Measurements from ENCODE around the gene WDR48.

Gene WDR48

DNA sequence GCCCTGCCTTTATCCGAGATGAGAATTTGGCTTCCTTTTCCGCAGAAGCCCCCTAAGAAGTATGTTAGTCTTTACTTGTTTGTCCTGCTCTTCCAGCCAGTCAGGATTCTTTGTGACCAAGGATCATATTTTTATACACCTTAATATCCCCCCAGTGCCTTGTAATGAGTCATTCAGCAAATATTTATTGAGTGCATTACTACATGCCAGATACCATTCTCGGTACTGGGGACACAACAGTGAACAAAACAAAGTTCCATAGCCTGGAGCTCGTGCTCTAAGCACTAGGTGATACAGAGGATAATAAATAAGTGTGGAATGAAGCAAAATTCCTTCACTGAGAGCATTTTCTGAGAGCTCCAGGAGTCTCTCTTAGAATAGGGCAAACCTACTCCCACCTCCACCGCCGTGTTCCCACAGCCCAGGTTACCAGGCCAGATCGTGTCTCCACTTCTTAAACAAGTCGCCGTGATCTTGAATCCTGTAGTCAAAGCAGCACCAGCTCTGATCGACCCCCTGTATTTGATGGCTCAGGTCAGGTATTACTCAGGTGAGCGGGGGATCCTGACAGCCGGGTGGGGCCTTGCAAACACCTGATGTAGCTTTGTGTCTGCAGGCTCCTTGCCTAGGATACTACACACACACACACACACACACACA lies 74.2 kb downstream of the WDR48 start:
- FAIRE-seq: no peak

DNA sequence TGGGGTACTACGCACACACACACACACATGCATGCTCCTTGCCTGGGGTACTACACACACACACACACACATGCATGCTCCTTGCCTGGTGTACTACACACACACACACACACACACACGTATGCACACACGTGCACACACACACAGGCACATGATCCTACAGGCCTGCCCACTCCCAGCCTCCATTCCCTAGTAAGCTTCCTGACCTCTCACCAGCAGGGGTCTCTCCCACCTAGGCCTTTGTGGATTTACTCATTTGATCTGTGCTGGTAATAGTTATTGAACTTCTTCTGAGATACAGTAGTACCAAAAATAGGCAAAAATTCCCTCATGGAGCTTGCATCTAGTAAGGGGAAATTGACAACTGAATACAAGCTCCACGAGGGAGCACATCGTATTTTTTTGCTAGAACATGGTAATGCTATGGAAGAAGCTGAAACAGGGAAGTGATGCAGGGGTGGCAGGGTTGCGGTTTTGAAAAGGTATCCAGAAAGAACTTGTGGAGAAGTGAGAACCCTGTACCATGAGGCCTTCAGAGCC lies 74.8 kb downstream of the WDR48 start:
- no peak for FAIRE-seq

DNA sequence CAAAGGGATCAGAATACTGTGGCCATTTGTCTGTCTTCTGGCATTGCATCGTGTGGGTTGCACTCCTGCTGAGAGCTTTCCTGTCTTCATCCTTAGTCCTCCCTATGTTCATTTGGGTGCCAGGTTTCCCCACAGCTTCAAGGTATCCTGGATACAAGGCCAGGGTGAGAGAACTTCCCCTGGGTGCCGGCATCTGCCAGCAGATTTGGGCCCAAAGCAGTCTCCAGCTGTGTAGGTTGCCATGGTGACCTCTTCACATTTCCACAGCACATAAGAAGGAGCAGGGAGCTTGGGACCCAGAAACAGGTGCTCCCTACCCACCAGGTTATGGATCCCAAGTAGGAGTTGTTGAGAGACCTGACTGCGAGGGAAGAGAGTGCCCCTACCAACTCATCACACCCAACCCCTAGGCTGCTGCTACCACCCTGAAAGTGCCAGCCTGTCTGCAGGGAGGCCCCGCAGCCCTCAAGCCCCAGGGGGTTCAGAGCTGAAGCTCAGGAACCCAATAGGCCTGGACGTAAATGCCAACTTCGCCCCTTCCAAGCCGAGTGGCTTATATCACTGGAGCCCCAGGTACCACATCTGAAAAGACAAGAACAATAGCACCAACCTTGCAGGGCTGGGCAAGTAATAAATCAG lies 75.6 kb downstream of the WDR48 start:
- no peak for FAIRE-seq

DNA sequence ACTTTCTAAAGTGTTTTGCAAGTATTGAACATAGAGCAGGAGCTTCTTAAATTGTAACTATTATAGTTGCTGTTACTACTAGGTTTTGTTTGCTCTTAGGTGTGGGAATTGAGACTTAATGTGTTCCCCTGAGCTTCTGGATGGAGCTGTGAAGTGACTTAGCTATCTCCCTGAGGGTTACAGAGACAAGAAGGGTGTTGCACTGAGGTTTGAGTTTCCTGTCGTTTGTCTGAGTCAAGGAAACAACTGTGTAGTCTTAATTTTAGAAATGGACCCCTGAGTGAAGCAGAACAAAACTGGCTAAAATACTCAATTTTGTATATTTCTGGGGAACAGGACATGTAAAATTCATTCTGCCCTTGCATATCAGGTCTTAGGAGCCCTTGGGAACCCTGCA lies 76.1 kb downstream of the WDR48 start:
- no peak for FAIRE-seq

DNA sequence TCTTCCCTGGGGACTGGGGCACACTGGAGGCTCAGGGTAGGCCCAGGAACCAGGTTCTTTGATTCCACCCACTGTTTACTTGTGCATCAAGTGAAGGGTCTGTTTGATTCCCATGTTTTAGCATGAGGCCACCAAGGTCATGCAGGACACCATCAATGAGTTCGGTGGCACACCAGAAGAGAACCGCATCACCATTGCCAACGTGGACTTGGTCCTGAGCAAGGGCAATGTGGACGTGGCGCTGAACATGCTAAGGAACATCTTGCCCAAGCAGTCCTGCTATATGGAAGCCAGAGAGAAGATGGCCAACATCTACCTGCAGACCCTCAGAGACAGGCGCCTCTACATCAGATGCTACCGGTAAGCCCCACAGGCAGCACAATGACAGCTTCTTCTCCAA lies 77.1 kb downstream of the WDR48 start:
- FAIRE-seq: no peak

DNA sequence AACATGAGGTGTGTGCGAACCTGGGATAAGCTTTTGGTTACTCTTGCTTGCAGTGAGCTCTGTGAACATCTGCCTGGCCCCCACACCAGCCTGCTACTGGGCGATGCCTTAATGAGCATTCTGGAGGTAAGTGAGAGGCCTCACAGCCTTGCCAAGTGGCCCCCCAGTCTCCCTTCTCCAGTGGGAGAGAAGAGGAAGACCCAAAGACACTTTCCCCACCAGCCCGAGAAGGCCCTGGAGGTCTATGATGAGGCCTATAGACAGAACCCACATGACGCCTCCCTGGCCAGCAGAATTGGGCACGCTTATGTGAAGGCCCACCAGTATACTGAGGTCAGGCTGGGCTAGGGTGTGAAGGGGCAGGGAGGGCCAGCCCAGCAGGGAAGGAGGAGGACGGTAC lies 78.2 kb downstream of the WDR48 start:
- FAIRE-seq: no peak

DNA sequence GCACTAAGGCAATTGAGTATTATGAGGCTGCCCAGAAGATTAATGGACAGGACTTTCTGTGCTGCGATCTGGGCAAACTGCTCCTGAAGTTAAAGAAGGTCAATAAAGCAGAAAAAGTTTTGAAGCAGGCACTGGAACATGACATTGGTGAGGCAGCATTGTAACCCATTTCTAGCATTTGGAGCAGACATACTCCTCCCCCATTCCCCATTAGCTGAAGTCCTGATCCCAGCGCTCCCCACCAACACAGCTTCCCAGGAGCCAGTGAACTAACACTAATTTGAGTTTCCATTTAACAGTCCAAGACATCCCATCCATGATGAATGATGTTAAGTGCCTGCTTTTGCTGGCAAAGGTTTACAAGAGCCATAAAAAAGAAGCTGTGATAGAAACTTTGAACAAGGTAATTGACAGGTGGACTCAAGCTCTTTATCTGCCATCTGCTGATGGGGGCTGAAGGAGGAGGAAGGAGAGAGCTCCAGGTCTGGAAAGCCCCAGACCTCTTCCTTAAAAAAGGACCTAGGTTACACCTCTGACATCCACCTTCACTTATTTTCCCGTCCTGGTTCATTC lies 79.0 kb downstream of the WDR48 start:
- no peak for FAIRE-seq

DNA sequence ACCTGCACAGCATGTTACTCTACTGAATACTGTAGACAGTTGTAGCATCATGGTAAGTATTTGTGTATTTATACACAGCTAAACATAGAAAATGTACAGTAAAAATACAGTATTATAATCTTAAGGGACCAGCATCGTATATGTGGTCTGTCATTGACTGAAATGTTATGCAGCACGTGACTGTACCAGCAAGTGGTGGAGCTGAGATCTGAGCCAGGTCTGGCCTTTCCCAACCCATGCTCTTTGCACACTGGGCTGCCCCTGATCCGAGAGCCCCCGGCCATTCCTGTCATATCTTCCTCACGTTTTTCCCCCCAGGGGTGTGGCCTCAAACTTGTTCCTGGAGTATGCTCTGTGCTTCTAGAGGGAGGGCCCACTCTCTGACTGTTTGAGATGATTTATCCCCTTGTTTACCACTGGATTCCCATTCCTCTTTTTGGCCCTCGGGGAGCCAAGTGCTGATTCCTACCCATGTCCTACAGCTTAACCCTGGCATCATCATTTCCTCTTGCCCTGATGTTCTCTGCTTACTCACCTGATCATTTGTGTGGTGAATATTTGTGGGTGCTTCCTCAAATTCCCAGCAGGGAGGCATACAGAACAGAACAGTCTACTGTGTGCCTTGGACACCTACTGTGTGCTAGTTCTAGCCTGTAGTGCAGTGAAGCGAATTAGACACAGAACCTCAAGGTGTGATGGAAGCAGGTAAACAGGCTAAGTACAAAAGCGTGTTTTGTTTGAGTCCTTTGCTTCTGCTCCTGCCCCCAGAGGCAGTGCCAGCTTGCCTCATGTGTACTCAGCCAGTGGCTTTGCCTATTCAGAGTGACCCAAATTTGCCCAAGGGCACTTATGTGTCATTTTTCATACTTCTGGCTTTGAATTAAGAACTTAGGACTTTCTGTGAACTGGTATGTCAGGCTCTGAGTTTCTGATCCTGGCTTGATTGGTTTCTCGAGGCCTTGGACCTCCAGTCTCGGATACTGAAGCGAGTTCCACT lies 80.6 kb downstream of the WDR48 start:
- FAIRE-seq: no peak

DNA sequence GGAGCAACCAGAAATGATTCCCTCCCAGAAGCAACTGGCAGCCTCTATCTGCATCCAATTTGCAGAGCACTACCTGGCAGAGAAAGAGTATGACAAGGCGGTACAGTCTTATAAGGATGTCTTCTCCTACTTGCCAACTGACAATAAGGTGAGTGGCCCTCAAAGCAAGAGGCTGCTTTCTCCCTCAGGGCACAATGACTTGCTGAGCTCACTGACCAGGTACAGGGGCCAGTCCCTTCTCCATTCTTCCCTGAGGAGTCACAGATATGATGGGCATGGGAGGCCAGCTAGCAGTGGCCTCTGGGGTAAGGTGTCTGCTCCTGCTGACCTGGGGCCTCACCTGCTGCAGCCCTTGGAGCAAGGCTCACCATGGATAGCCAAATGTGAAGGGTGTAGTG lies 81.3 kb downstream of the WDR48 start:
- FAIRE-seq: no peak

DNA sequence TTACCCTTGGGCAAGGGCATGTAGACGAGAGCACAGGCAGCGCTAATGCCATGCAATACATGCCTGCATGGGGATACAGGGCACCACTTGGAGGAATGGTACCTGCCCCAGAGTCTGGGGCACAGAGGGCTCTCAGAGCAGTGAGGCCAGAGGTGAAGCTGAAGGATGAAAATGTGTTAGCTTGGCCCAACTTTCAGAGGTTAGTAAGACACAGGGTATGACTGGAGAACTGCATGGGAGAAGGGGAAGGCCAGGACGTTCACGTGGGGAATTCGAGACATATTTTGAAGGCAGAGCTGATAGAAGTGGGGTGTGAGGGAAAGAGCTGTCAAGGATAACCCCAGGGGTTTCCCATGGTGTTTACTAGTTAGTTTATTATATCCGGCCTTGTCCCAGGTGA lies 82.0 kb downstream of the WDR48 start:
- no peak for FAIRE-seq

DNA sequence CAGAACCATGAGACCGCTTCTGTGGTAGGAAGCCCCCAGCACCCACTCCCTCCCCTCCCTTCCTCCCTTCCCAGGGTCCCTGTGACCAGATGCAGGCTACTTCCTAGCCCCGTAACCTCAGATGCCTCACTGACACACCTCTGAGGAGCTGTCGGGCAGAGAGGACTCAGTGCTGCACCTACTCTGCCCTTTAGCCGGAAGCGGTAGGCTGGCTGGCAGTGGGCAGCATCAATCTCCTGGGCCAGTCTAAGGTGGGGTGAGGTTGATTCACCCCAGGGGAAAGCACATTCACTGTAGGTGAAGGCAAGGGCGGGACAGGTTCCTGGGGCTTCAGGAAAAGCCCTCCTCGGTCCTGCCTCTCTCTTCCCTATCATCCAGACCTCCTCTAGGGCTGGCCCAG lies 82.5 kb downstream of the WDR48 start:
- FAIRE-seq: no peak

DNA sequence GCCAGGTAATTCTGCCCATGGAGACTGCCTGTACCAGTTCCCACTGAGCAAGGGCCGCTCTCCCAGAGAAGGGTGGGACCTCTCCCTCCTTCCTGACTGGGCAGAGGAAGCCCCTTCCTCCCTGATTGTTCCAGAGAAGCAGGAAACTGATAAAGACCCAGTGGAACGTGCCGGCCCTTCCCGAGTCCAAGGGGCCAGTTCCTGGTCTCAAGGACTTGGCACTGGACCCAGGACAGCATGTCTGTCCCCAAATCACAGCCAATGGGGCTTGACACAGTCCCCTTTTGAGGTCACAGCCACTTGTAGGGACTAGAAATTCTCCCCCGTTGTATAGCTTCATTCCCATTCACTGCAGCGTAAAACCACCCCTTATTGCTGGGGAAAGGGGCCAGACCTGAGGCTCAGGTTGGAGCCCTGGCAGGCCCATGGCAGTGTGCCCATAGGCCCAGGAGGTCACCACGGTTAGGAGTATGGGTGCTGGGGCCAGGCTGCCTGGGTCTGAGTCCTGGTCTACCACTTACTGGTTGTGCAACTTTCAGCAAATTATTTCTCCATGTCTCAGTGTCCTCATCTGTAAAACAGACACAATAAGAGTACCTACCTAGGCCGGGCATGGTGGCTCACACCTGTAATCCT lies 83.5 kb downstream of the WDR48 start:
- no peak for FAIRE-seq

DNA sequence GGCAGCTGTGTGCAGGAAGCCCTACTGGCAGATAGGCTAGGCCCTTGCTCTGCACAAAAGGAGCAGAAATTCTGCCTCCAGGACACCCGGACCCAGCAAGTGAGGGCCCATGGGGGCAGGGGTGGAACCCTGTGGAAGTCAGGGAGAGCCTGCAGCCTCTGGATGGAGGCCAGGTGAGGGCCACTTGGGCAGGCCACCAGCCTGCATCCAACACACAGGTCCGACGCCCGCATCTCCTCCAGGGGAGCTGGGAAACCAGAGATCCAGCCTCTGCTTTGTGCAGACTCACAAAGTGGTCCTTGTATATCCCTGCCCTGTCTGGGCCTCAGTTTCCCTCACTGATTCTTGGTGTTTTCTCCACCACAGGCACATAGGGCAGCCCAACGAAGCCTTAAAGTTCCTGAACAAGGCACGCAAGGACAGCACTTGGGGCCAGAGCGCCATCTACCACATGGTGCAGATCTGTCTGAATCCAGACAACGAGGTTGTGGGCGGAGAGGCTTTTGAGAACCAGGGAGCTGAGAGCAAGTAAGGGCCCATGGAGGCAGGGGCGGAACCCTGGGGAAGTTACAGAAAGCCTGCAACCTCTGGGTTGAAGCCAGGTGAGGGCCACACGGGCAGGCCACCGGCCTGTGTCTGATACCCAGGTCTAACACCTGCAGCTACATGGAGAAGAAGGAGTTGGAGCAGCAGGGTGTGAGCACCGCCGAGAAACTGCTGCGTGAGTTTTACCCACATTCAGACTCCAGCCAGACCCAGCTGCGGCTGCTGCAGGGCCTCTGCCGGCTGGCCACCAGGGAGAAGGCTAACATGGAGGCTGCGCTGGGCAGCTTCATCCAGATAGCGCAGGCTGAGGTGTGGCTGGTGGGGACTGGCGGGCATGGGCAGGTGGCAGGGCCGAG lies 85.0 kb downstream of the WDR48 start:
- no peak for FAIRE-seq

DNA sequence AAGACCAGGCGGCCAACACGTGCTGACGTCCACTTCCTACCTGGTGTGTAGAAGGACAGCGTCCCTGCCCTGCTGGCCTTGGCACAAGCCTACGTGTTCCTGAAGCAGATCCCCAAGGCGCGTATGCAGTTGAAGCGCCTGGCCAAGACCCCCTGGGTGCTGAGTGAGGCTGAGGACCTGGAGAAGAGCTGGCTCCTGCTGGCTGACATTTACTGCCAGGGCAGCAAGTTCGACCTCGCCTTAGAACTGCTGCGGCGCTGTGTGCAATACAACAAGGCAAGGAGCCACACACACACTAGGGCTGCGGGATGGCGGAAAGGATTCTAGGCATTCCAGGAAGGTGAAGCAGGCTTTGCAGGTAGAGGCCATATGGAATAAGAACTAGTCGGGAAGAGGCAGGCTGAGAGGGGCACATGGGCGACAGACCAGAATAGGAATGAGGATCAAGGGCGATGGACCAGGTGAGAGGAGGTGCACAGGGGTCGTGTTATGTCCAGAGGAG lies 85.7 kb downstream of the WDR48 start:
- FAIRE-seq: no peak

DNA sequence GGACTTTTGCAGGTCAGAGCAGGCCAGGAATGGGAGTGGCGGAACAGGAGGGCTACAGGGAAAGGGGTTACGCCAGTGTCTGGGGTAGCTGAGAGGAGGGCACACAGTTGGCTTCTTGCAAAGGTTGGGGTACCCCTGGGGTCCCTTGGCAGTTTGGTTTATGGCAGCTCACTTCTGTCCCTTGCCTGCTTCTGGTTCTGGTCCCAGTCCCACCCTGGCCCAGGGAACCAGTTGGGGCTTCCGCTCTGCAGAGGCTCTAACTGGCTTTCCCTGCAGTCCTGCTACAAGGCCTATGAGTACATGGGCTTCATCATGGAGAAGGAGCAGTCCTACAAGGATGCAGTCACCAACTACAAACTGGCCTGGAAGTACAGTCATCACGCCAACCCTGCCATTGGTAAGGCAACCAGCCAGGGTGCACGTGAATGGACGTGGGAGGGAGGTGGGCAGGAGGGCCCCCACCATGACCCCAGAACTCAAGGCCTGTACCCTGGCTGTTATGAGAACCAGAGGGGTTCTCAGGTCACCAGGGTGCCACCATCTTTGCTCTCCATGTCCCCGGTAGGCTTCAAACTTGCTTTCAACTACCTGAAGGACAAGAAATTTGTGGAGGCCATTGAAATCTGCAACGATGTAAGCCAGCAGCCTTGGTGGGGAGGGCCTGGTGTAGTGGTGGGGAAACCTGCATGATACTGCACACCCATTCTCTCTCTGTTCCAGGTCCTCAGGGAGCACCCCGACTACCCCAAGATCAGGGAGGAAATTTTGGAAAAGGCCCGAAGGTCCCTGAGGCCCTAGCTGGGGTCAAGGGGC lies 86.4 kb downstream of the WDR48 start:
- FAIRE-seq: no peak

DNA sequence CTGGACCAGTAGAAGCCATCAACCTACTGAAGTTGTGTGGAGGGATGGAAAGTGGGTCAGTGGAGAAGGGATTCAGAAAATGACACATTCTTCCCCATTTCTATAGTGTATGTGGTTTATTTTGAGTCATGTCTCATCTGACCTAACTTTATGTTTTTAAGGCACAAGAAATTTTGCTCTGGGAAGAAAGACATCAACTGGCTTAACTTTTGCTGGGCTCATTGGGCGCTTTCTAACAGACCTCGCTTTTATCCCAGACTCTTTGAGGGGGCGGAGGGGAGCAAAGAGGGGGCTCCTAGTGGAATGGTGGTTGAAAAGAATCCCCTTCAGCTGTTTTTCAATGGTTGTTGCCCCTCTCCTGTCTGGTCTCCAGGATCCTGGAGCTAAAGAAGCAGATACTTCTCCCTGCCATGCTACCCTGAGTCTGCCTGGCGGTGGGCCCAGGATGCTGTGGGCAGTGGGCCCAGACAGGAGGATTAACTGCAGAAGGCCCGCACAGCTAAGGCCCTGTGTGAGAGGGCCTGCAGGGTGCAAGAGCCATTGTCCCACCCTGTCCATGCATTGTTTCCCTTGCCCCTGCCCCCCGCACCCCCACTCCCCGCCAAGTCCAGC lies 87.1 kb downstream of the WDR48 start:
- no peak for FAIRE-seq

DNA sequence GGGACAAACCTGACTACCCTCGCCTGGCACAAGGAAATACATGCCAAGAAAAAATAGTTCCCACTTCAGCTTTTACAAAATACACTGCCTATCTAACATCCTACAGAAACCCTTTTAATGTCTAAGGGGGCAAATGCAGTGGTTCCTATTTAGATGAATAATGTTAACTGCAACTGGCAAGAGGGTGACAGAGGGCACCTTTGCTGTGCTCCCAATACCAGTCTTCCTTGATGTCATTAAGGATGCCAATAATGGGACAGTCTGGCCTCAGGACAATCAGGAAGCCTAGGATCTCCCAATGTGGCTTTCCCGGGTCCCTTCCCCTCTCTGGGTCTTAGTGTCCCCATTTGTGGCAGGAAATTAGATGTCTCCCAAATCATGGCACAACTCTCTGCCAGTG lies 87.6 kb downstream of the WDR48 start:
- FAIRE-seq: no peak

DNA sequence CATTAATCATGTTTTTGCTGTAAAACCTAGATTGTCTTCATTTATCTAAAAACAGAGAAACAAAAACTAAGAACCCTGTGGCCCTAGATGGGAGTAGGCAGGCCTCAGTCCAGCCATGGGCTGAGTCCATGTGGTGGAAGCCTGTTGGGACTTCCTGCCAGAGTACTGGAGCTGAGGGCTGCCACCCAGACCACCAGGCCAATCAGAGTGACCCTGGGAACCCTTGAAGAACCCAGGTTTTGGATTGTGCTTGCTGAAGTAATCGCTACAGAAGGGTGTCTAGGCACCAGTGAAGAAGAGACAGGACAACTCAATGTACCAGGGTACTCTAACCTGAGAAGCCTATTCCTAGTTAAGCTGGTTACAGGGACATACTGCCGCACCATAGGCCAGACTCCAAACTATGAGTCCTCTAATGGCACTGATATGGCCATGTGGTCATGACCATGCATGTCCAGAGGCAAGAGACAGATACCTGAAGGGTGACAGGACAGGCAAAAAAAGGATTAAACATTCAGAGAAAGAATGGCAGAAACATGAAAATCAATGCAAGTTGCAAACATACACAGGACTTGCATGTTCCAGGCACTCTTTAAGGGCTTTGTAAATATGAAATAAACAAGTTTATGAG lies 88.6 kb downstream of the WDR48 start:
- no peak for FAIRE-seq

DNA sequence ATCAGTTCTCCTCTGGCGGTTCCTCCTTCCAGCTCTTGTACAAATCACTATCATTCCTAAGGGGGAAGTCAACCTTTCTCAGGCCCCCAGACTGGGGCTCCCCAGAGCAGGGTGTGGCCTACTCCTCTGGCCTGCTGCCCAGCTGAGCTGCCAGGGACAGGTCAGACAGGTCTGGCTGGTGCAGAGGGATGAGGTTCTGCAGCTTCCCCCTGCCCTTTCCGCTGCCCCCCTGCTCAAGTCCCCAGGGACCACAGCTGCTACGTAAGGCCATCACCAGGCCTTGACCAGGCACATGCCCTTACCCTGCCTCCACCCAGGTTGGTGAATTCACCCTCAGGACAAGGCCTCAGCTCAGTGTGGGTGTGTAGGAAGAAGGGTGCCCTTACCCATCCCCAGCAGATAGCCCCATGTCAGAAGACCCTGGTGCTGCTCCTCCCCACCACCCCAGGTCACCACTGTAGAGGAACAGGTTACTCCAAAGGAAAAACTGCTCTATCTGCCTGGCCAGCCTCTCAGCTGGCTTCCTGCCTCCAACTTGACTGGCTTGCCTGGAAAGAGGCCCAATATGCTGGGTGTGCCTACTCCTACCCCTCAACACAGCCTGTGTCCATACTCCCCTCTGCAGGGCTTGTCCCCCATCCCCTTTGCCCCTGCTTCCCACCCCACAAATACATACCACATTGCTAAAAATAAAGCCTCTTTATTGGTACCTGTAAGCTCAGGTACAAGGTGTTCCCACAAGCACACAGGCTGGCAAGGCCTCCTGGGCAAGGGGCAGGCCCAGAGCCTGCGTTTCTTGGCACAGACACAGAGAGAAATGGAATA lies 89.6 kb downstream of the WDR48 start:
- no peak for FAIRE-seq

Data from TTC549 (cell line).